ENCODE results near the gene TRAF2. TPM values are rescaled to one million over a fixed set of nuclear protein-coding genes. Genes with fewer than 3 reads are reported as not detected.
"Not testable (repeated sequence)": the region's sequence is repeated elsewhere in the genome, so short reads cannot be mapped to it uniquely, and the experiment has no call there.

The TRAF2 gene
- total and polyA plus RNA-seq, 2 of the 13 experiments (the other 11 are each of a cell fraction or from before 2014, with no cell fraction given), result 12.4 to 13.6 TPM

- TF ChIP-seq, protein P1, sequence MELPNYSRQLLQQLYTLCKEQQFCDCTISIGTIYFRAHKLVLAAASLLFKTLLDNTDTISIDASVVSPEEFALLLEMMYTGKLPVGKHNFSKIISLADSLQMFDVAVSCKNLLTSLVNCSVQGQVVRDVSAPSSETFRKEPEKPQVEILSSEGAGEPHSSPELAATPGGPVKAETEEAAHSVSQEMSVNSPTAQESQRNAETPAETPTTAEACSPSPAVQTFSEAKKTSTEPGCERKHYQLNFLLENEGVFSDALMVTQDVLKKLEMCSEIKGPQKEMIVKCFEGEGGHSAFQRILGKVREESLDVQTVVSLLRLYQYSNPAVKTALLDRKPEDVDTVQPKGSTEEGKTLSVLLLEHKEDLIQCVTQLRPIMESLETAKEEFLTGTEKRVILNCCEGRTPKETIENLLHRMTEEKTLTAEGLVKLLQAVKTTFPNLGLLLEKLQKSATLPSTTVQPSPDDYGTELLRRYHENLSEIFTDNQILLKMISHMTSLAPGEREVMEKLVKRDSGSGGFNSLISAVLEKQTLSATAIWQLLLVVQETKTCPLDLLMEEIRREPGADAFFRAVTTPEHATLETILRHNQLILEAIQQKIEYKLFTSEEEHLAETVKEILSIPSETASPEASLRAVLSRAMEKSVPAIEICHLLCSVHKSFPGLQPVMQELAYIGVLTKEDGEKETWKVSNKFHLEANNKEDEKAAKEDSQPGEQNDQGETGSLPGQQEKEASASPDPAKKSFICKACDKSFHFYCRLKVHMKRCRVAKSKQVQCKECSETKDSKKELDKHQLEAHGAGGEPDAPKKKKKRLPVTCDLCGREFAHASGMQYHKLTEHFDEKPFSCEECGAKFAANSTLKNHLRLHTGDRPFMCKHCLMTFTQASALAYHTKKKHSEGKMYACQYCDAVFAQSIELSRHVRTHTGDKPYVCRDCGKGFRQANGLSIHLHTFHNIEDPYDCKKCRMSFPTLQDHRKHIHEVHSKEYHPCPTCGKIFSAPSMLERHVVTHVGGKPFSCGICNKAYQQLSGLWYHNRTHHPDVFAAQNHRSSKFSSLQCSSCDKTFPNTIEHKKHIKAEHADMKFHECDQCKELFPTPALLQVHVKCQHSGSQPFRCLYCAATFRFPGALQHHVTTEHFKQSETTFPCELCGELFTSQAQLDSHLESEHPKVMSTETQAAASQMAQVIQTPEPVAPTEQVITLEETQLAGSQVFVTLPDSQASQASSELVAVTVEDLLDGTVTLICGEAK (IDR thresholded peaks at IDR 0.05), result not testable (repeated sequence)
- TF ChIP-seq, protein P1 (CRISPR knock-in tag; IDR thresholded peaks at IDR 0.05), result 0 out of 2 replicates have a peak, but pooled peaks have one; percentile 55
- peak; percentile 51; the same call in 1 of the 2 replicates for TF ChIP-seq HOXA3 (CRISPR knock-in tag; IDR thresholded peaks at IDR 0.05)
- TF ChIP-seq HNRNPLL (IDR thresholded peaks at IDR 0.05; ENCODE audit: low read depth, low read length, poor library complexity, severe bottlenecking), result peak; percentile 23
- TF ChIP-seq ZNF333 (CRISPR knock-in tag; IDR thresholded peaks at IDR 0.05; ENCODE audit: borderline replicate concordance), result 0 out of 2 replicates have a peak, but pooled peaks have one; percentile 31
- TF ChIP-seq NR0B2 (CRISPR knock-in tag; IDR thresholded peaks at IDR 0.05), result 0 out of 2 replicates have a peak, but pooled peaks have one; percentile 17
- TF ChIP-seq KLF12 (CRISPR knock-in tag; IDR thresholded peaks at IDR 0.05; ENCODE audit: borderline replicate concordance), result peak; percentile 68; the same call in 1 of the 2 replicates
- peak; percentile 66 for TF ChIP-seq ZBTB38 (CRISPR knock-in tag; IDR thresholded peaks at IDR 0.05)
- peak; percentile 75 for TF ChIP-seq ZNF687 (CRISPR knock-in tag; IDR thresholded peaks at IDR 0.05)
- TF ChIP-seq ZFY (CRISPR knock-in tag; IDR thresholded peaks at IDR 0.05), result peak; percentile 44; the same call in 1 of the 2 replicates
- 0 out of 2 replicates have a peak, but pooled peaks have one; percentile 38 for TF ChIP-seq ZNF329 (CRISPR knock-in tag; IDR thresholded peaks at IDR 0.05; ENCODE audit: low read depth)
- TF ChIP-seq SP4 (CRISPR knock-in tag; IDR thresholded peaks at IDR 0.05), result peak; percentile 49
- peak; percentile 27; the same call in 1 of the 2 replicates for TF ChIP-seq MED1 (CRISPR knock-in tag; IDR thresholded peaks at IDR 0.05)
- peak; percentile 24; the same call in 1 of the 2 replicates for TF ChIP-seq KDM5B (CRISPR knock-in tag; IDR thresholded peaks at IDR 0.05; ENCODE audit: borderline replicate concordance)
Measured at GRCh38 chr9:136843801-136844740, 42.2 kb upstream of the TRAF2 start (continued).
